ENCODE results near the gene SLC27A2.

DNA sequence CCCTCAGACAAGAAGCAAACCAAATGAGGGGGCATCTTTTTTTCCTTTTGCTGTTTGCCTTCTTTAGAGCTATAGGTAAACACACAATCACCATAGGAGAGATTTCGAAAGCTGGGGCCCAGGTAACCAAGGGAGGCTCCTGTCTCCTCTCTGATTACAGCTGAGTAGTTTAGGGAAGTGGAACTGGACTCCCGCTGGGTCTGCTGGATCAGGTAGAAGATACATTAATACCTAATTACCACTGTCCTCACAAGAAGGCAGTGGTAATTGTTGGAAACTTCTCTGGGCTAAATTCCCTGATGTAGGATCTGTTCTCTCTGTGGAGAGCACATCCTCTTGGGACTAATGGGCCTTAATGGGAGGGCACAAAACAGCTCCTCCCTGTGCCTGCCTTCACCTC is 50.8 kb downstream of the SLC27A2 start:
- TF ChIP-seq, protein P1, sequence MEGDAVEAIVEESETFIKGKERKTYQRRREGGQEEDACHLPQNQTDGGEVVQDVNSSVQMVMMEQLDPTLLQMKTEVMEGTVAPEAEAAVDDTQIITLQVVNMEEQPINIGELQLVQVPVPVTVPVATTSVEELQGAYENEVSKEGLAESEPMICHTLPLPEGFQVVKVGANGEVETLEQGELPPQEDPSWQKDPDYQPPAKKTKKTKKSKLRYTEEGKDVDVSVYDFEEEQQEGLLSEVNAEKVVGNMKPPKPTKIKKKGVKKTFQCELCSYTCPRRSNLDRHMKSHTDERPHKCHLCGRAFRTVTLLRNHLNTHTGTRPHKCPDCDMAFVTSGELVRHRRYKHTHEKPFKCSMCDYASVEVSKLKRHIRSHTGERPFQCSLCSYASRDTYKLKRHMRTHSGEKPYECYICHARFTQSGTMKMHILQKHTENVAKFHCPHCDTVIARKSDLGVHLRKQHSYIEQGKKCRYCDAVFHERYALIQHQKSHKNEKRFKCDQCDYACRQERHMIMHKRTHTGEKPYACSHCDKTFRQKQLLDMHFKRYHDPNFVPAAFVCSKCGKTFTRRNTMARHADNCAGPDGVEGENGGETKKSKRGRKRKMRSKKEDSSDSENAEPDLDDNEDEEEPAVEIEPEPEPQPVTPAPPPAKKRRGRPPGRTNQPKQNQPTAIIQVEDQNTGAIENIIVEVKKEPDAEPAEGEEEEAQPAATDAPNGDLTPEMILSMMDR (conservative IDR thresholded peaks at IDR 0.05; ENCODE audit: low read depth, low read length) = no peak
- TF ChIP-seq EZH2 (IDR thresholded peaks at IDR 0.05; ENCODE audit: borderline replicate concordance, low read depth, low read length, poor library complexity, severe bottlenecking) = no peak
